ENCODE data around the gene NKX2-1.

DNA sequence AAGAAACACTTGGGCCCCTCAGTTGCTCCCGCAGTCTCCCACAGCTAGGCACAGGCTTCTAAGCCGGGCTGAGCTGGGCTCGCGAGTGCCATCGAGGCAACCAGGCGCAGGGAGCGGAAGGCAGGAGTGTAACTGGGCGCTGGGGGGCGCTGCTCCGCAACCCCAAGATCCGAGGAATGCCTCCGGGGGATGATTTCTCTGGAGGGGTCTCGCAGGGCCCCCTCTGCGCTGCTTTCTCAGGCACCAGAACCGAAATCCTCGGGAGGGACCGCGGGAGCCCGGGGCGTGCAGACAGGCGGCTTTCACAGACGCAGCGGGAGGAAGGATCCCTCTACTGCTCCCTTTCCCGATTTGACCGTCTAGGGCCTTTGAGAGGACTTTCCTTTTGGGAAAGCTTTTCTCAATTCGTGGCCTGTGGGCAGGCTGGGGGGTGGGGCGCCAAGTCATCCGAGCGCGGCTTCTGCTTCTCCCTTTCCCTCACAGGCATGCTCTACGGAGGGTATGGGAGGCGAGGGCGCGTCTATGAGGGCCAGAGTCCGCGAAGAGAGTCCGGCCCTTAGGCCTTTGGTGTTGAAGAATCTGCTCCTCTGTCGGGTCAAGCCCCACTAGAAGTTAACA is 4.3 kb upstream of the NKX2-1 start:
- TF ChIP-seq, protein P1, sequence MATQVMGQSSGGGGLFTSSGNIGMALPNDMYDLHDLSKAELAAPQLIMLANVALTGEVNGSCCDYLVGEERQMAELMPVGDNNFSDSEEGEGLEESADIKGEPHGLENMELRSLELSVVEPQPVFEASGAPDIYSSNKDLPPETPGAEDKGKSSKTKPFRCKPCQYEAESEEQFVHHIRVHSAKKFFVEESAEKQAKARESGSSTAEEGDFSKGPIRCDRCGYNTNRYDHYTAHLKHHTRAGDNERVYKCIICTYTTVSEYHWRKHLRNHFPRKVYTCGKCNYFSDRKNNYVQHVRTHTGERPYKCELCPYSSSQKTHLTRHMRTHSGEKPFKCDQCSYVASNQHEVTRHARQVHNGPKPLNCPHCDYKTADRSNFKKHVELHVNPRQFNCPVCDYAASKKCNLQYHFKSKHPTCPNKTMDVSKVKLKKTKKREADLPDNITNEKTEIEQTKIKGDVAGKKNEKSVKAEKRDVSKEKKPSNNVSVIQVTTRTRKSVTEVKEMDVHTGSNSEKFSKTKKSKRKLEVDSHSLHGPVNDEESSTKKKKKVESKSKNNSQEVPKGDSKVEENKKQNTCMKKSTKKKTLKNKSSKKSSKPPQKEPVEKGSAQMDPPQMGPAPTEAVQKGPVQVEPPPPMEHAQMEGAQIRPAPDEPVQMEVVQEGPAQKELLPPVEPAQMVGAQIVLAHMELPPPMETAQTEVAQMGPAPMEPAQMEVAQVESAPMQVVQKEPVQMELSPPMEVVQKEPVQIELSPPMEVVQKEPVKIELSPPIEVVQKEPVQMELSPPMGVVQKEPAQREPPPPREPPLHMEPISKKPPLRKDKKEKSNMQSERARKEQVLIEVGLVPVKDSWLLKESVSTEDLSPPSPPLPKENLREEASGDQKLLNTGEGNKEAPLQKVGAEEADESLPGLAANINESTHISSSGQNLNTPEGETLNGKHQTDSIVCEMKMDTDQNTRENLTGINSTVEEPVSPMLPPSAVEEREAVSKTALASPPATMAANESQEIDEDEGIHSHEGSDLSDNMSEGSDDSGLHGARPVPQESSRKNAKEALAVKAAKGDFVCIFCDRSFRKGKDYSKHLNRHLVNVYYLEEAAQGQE (IDR thresholded peaks at IDR 0.05; ENCODE audit: borderline replicate concordance) = no peak
- TF ChIP-seq CTCF (IDR thresholded peaks at IDR 0.05; ENCODE audit: poor library complexity, severe bottlenecking) = no peak
- no peak for TF ChIP-seq EP300 (conservative IDR thresholded peaks at IDR 0.05; ENCODE audit: poor library complexity, severe bottlenecking)
- no peak for TF ChIP-seq EZH2 (IDR thresholded peaks at IDR 0.05; ENCODE audit: borderline replicate concordance, insufficient read depth, low read length, poor library complexity, severe bottlenecking)
- TF ChIP-seq TAF1 (IDR thresholded peaks at IDR 0.05; ENCODE audit: low read depth) = no peak
- TF ChIP-seq POLR2AphosphoS5 (IDR thresholded peaks at IDR 0.05) = no peak
- no peak for TF ChIP-seq MXI1 (conservative IDR thresholded peaks at IDR 0.05; ENCODE audit: poor library complexity, severe bottlenecking)
- TF ChIP-seq RAD21 (conservative IDR thresholded peaks at IDR 0.05) = no peak
